ENCODE results near the gene HMGN4. TPM values are rescaled to one million over a fixed set of nuclear protein-coding genes. Genes with fewer than 3 reads are reported as not detected.
A peak's percentile ranks its signal among the peaks of the same experiment; 100 is the strongest.

Gene HMGN4
- total and polyA plus RNA-seq, 9 donors = 51.3 to 73.7 (median 62.0) TPM

- Histone ChIP-seq H3K27me3 (ENCODE audit: control insufficient read depth, insufficient read depth, low read length) (no peaks in the 10 kb centered on the region), H3K4me1 (ENCODE audit: control insufficient read depth, insufficient read depth, low read length) (peaks cover 2% of the 10 kb centered on the region), H3K36me3 (ENCODE audit: control insufficient read depth, insufficient read depth, low read length) (no peaks in the 10 kb centered on the region), H3K4me3 (ENCODE audit: low read length) (no peak overlapping the region), H3K27ac (ENCODE audit: low read length) (no peak overlapping the region), H3K9me3 (replicated peaks; ENCODE audit: control insufficient read depth, low read depth, low read length) (no peaks in the 10 kb centered on the region)
- 73% methylated on average over 2 of the region's 16 CpGs for WGBS (ENCODE audit: insufficient coverage)
- peak; percentile 84 for DNase-seq
Observed at GRCh38 chr6:26556263-26557070, 18.3 kb downstream of the HMGN4 start.

- no peak for DNase-seq
- no peaks in the 10 kb centered on the region for H3K4me1 ChIP-seq (ENCODE audit: control insufficient read depth, insufficient read depth, low read length)
- H3K9me3 ChIP-seq (replicated peaks; ENCODE audit: control insufficient read depth, low read depth, low read length) = no peaks in the 10 kb centered on the region
- no peaks in the 10 kb centered on the region for H3K27me3 ChIP-seq (ENCODE audit: control insufficient read depth, insufficient read depth, low read length)
- H3K27ac ChIP-seq (ENCODE audit: low read length) = no peak overlapping the region
- 60% methylated on average over 1 of the region's 17 CpGs for WGBS (ENCODE audit: insufficient coverage)
- no peaks in the 10 kb centered on the region for H3K36me3 ChIP-seq (ENCODE audit: control insufficient read depth, insufficient read depth, low read length)
- H3K4me3 ChIP-seq (ENCODE audit: low read length) = no peak overlapping the region
Observed at GRCh38 chr6:26561533-26562466, 23.6 kb downstream of the HMGN4 start.

- Histone ChIP-seq H3K27me3 (ENCODE audit: control insufficient read depth, insufficient read depth, low read length) (no peaks in the 10 kb centered on the region), H3K27ac (ENCODE audit: low read length) (no peak overlapping the region), H3K4me3 (ENCODE audit: low read length) (no peak overlapping the region), H3K4me1 (ENCODE audit: control insufficient read depth, insufficient read depth, low read length) (peaks cover 2% of the 10 kb centered on the region), H3K9me3 (replicated peaks; ENCODE audit: control insufficient read depth, low read depth, low read length) (no peaks in the 10 kb centered on the region), H3K36me3 (ENCODE audit: control insufficient read depth, insufficient read depth, low read length) (no peaks in the 10 kb centered on the region)
- DNase-seq = no peak
- WGBS (ENCODE audit: insufficient coverage) = 95% methylated on average over 3 of the region's 6 CpGs
Observed at GRCh38 chr6:26563488-26563887, 25.3 kb downstream of the HMGN4 start.

GRCh38 chr6:26568601-26569432 lies 30.7 kb downstream of the HMGN4 start:
- 0% methylated on average over 15 of the region's 34 CpGs for WGBS (ENCODE audit: insufficient coverage)
- Histone ChIP-seq H3K27ac (ENCODE audit: low read length) (peak overlapping the region; percentile 48), H3K9me3 (replicated peaks; ENCODE audit: control insufficient read depth, low read depth, low read length) (no peaks in the 10 kb centered on the region), H3K4me1 (ENCODE audit: control insufficient read depth, insufficient read depth, low read length) (peaks cover 14% of the 10 kb centered on the region), H3K36me3 (ENCODE audit: control insufficient read depth, insufficient read depth, low read length) (no peaks in the 10 kb centered on the region), H3K4me3 (ENCODE audit: low read length) (peak overlapping the region; percentile 65), H3K27me3 (ENCODE audit: control insufficient read depth, insufficient read depth, low read length) (peaks cover 9% of the 10 kb centered on the region)
- peak; percentile 97 for DNase-seq

DNA sequence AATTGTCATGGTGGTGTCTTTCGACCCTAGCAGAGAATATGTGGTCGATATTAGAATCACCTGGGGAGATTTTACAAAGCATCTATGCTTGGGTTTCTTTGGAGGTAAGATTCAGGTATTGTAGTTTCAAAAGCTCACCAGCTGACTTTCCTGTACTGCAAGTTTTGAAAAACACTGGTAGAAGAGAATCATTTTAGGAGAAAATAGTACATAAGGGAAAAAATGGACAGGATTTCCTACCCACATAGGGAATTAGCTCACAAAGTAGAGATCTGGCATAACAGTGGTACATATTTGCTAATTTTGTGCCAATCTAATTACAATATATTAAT lies 31.2 kb downstream of the HMGN4 start:
- Histone ChIP-seq H3K9me3 (replicated peaks; ENCODE audit: control insufficient read depth, low read depth, low read length) (no peaks in the 10 kb centered on the region), H3K4me3 (ENCODE audit: low read length) (peak overlapping the region; percentile 65), H3K27ac (ENCODE audit: low read length) (no peak overlapping the region), H3K36me3 (ENCODE audit: control insufficient read depth, insufficient read depth, low read length) (no peaks in the 10 kb centered on the region), H3K4me1 (ENCODE audit: control insufficient read depth, insufficient read depth, low read length) (peaks cover 14% of the 10 kb centered on the region), H3K27me3 (ENCODE audit: control insufficient read depth, insufficient read depth, low read length) (peaks cover 11% of the 10 kb centered on the region)
- no CpG with 5 or more reads among the region's 2 CpGs for WGBS (ENCODE audit: insufficient coverage)
- DNase-seq = no peak

DNA sequence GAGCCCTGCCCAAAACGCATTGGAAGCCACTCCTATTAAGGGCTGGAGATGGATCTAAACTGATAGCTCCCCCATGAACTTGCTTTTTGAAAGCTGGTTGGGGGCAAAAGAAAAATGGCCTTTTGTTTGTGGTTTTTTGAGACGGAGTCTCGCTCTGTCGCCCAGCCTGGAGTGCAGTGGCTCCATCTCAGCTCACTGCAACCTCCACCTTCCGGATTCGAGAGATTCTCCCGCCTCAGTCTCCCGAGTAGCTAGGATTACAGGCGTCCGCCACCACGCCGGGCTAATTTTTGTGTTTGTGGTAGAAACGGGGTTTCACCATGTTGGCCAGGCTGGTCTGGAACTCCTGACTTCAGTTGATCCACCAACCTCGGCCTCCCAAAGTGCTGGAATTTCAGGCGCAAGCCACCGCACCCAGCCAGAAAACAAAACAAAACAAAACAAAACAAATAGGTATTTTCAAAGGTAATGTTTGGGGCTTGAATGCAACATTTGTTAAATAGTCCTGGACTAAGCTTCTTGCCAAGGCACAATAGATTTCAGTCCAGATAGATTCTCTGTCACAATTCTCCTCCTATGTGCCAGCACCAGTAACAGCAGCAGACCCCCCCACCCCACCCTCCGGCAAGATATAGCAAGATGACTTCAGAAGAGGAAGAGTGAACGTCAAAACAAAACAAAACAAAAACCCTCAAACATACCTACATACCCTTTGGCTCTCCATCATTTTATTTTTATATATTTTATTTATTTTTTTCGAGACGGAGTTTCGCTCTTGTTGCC lies 32.1 kb downstream of the HMGN4 start:
- peaks cover 14% of the 10 kb centered on the region for H3K4me1 ChIP-seq (ENCODE audit: control insufficient read depth, insufficient read depth, low read length)
- no peaks in the 10 kb centered on the region for H3K9me3 ChIP-seq (replicated peaks; ENCODE audit: control insufficient read depth, low read depth, low read length)
- H3K27me3 ChIP-seq (ENCODE audit: control insufficient read depth, insufficient read depth, low read length) = peaks cover 17% of the 10 kb centered on the region
- no peak for DNase-seq
- H3K27ac ChIP-seq (ENCODE audit: low read length) = no peak overlapping the region
- WGBS (ENCODE audit: insufficient coverage) = 63% methylated on average over 8 of the region's 21 CpGs
- no peaks in the 10 kb centered on the region for H3K36me3 ChIP-seq (ENCODE audit: control insufficient read depth, insufficient read depth, low read length)
- no peak overlapping the region for H3K4me3 ChIP-seq (ENCODE audit: low read length)

GRCh38 chr6:26571592-26572296 lies 33.6 kb downstream of the HMGN4 start:
- WGBS (ENCODE audit: insufficient coverage) = 12% methylated on average over 13 of the region's 24 CpGs
- H3K27ac ChIP-seq (ENCODE audit: low read length) = peak overlapping the region; percentile 76
- H3K27me3 ChIP-seq (ENCODE audit: control insufficient read depth, insufficient read depth, low read length) = peaks cover 25% of the 10 kb centered on the region
- H3K9me3 ChIP-seq (replicated peaks; ENCODE audit: control insufficient read depth, low read depth, low read length) = no peaks in the 10 kb centered on the region
- peaks cover 14% of the 10 kb centered on the region for H3K4me1 ChIP-seq (ENCODE audit: control insufficient read depth, insufficient read depth, low read length)
- peak; percentile 90 for DNase-seq
- no peaks in the 10 kb centered on the region for H3K36me3 ChIP-seq (ENCODE audit: control insufficient read depth, insufficient read depth, low read length)
- H3K4me3 ChIP-seq (ENCODE audit: low read length) = peak overlapping the region; percentile 45

DNA sequence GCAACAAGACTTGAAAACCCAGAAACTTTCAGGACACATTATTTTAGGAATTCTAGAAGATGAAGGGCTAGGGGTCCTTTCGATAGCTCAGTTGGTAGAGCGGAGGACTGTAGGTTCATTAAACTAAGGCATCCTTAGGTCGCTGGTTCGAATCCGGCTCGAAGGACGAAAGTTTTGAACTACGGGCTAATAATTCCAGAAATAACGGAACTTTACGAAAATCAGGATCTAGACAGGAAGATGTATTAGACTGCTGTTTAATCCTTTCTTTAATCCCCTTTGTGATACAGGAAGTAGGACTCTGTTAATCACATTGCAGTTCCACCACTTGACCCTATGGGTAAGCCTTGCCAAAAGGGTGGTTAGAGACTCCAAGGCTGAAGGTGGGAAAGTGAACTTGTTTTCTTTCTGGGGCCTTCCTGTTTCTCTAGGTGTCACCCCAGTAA lies 37.4 kb downstream of the HMGN4 start:
- no peaks in the 10 kb centered on the region for H3K36me3 ChIP-seq (ENCODE audit: control insufficient read depth, insufficient read depth, low read length)
- 57% methylated on average over 6 of the region's 10 CpGs for WGBS (ENCODE audit: insufficient coverage)
- no peak overlapping the region for H3K27ac ChIP-seq (ENCODE audit: low read length)
- no peak for DNase-seq
- peaks cover 38% of the 10 kb centered on the region for H3K27me3 ChIP-seq (ENCODE audit: control insufficient read depth, insufficient read depth, low read length)
- H3K4me1 ChIP-seq (ENCODE audit: control insufficient read depth, insufficient read depth, low read length) = peaks cover 18% of the 10 kb centered on the region
- peaks cover 3% of the 10 kb centered on the region for H3K9me3 ChIP-seq (replicated peaks; ENCODE audit: control insufficient read depth, low read depth, low read length)
- no peak overlapping the region for H3K4me3 ChIP-seq (ENCODE audit: low read length)

GRCh38 chr6:26576407-26576843 lies 38.3 kb downstream of the HMGN4 start:
- Histone ChIP-seq H3K36me3 (ENCODE audit: control insufficient read depth, insufficient read depth, low read length) (no peaks in the 10 kb centered on the region), H3K27me3 (ENCODE audit: control insufficient read depth, insufficient read depth, low read length) (peaks cover 38% of the 10 kb centered on the region), H3K4me3 (ENCODE audit: low read length) (no peak overlapping the region), H3K27ac (ENCODE audit: low read length) (no peak overlapping the region), H3K4me1 (ENCODE audit: control insufficient read depth, insufficient read depth, low read length) (peaks cover 18% of the 10 kb centered on the region), H3K9me3 (replicated peaks; ENCODE audit: control insufficient read depth, low read depth, low read length) (peaks cover 3% of the 10 kb centered on the region)
- no peak for DNase-seq
- 67% methylated on average over 4 of the region's 7 CpGs for WGBS (ENCODE audit: insufficient coverage)

Measured in muscle of leg (tissue), 11 donors.